Parathyroid adenoma (tissue), 2 donors: Measurements from ENCODE around the gene GTF2IRD1.
"Not testable (repeated sequence)": the region's sequence is repeated elsewhere in the genome, so short reads cannot be mapped to it uniquely, and the experiment has no call there.

Source experiments
- H2AFZ ChIP-seq: fragments of 300-600 bp; sonication (generic); one replicate; pipeline ENCODE4 v1.7.0; 2017; ENCODE audit warnings: antibody characterized with exemption, mild to moderate bottlenecking
- H3K27ac ChIP-seq: fragments of 300-600 bp; sonication (generic); one replicate; pipeline ENCODE4 v1.7.0; 2017
- H3K27me3 ChIP-seq: fragments of 300-600 bp; sonication (generic); one replicate; pipeline ENCODE4 v1.7.0; 2017; ENCODE audit warnings: low read length; ENCODE audit not compliant: control insufficient read depth, insufficient read depth
- H3K36me3 ChIP-seq: fragments of 300-600 bp; sonication (generic); one replicate; pipeline ENCODE4 v1.7.0; 2017; ENCODE audit warnings: low read length; ENCODE audit not compliant: control insufficient read depth, insufficient read depth
- H3K4me1 ChIP-seq: fragments of 300-600 bp; sonication (generic); one replicate; pipeline ENCODE4 v1.7.0; 2017; ENCODE audit warnings: control low read depth
- H3K4me2 ChIP-seq: fragments of 300-600 bp; sonication (generic); one replicate; pipeline ENCODE4 v1.7.0; 2017; ENCODE audit warnings: low read length
- H3K4me3 ChIP-seq: fragments of 300-600 bp; sonication (generic); one replicate; pipeline ENCODE4 v1.7.0; 2017; ENCODE audit warnings: low read depth, low read length
- H3K79me2 ChIP-seq: fragments of 300-600 bp; sonication (generic); one replicate; pipeline ENCODE4 v1.7.0; 2017; ENCODE audit warnings: control low read depth
- H3K9ac ChIP-seq: fragments of 300-600 bp; sonication (generic); one replicate; pipeline ENCODE4 v1.7.0; 2017; ENCODE audit warnings: mild to moderate bottlenecking
- H3K9me3 ChIP-seq: fragments of 300-600 bp; sonication (generic); one replicate; pipeline ENCODE4 v1.7.0; 2017; ENCODE audit warnings: low read length; ENCODE audit not compliant: control insufficient read depth
- CTCF ChIP-seq: fragments of 300-600 bp; sonication (generic); IDR thresholded peaks from one replicate; pipeline ENCODE4 v1.7.0; 2017; ENCODE audit warnings: antibody characterized with exemption, mild to moderate bottlenecking
- donor health status: primary hyperparathyroidism.

GTF2IRD1 gene

GRCh38 chr7:74526780-74527179 lies 73.1 kb downstream of the GTF2IRD1 start:
- no peak for TF ChIP-seq CTCF
- H3K4me1 ChIP-seq: no peaks in the 10 kb centered on the region

DNA sequence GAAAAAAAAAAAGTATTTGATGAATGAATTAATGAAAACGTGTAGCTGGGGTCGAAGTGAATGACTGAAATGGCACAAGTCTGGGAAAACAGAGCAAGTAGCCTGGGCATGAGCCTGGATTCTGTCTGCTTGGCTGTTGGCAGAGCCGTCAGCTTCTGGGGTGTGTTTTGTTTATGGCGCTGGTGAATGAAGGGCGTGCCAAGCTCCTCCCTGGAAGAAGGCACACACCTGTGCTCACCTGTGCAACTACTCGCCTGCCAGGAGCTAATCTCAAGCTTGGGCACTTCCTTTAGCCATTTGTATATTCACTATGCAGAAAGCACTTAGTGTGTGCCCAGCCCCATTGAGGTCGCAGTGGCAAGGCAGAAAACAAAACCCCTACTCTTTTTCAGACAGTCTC lies 74.1 kb downstream of the GTF2IRD1 start:
- Histone ChIP-seq H2AFZ (no peak overlapping the region), H3K27me3 (no peaks in the 10 kb centered on the region), H3K36me3 (no peaks in the 10 kb centered on the region), H3K79me2 (no peaks in the 10 kb centered on the region), H3K4me3 (no peak overlapping the region), H3K4me1 (no peaks in the 10 kb centered on the region), H3K4me2 (no peak overlapping the region), H3K9ac (no peak overlapping the region), H3K27ac (no peak overlapping the region), H3K9me3 (no peaks in the 10 kb centered on the region)
- no peak for TF ChIP-seq CTCF

More at GRCh38 chr7:74526780-74527179, 73.1 kb downstream of the GTF2IRD1 start:
- Histone ChIP-seq H3K4me3 (no peak overlapping the region), H3K27me3 (no peaks in the 10 kb centered on the region), H3K27ac (no peak overlapping the region), H2AFZ (no peak overlapping the region), H3K9ac (no peak overlapping the region), H3K9me3 (no peaks in the 10 kb centered on the region), H3K36me3 (no peaks in the 10 kb centered on the region), H3K79me2 (no peaks in the 10 kb centered on the region), H3K4me2 (no peak overlapping the region)

DNA sequence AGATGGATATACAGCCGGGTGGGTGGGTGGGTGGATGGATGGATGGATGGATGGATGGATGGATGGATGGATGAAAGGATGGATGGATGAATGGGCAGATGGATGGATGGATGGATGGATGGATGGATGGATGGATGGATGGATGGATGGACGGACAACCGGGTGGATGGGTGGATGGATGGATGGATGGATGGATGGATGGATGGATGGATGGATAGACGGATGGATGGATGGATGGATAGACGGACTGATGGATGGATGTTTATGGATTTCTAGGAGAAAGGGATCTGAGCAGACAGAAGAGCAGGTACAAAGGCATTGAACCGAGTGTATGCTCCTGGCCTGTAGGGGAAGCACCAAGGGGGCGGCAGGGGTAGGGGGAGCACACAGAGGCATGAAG lies 75.1 kb downstream of the GTF2IRD1 start:
- H3K79me2 ChIP-seq, H3K27ac ChIP-seq, H3K4me1 ChIP-seq, H3K4me2 ChIP-seq, H3K9me3 ChIP-seq, H3K4me3 ChIP-seq, H3K9ac ChIP-seq, H2AFZ ChIP-seq, H3K27me3 ChIP-seq, H3K36me3 ChIP-seq: not testable (repeated sequence)

DNA sequence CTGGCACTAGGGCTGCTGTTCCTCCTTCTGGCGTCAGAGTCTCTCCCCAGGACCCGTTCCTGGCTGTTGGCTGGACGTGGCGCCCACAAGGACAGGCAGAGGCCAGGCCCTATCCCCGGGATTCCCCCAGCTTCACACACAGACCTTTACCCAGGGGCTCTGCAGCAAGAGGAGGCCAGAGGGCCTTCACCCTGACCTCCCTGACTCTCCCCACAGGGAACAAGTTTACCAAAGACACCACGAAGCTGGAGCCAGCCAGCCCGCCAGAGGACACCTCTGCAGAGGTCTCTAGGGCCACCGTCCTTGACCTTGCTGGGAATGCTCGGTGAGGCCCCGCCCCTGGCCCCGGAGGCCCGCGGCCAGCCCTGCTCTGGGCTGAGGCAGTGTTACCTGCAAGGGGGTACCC lies 82.2 kb downstream of the GTF2IRD1 start:
- H3K79me2 ChIP-seq: no peaks in the 10 kb centered on the region
- H3K9me3 ChIP-seq: no peaks in the 10 kb centered on the region
- H3K27me3 ChIP-seq: no peaks in the 10 kb centered on the region
- TF ChIP-seq CTCF: no peak
- no peak overlapping the region for H3K4me3 ChIP-seq
- no peak overlapping the region for H2AFZ ChIP-seq
- H3K4me1 ChIP-seq: peaks cover 6% of the 10 kb centered on the region
- no peak overlapping the region for H3K9ac ChIP-seq
- no peak overlapping the region for H3K4me2 ChIP-seq
- no peak overlapping the region for H3K27ac ChIP-seq
- H3K36me3 ChIP-seq: no peaks in the 10 kb centered on the region

DNA sequence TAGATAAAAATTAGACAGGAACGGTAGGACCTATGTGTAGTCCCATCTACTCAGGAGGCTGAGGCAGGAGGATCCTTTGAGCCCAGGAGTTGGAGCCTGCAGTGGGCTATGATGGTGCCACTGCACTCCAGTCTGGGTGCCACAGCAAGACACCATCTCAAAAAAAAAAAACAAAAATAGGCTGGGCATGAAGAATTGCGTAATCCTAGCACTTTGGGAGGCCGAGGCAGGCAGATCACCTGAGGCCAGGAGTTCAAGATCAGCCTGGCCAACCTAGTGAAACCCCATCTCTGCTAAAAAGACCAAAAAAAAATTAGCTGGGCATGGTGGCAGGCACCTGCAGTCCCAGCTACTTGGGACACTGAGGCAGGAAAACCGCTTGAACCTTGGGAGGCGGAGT lies 88.2 kb downstream of the GTF2IRD1 start:
- H3K4me3 ChIP-seq, H3K36me3 ChIP-seq, H2AFZ ChIP-seq, H3K27me3 ChIP-seq, H3K4me2 ChIP-seq, H3K27ac ChIP-seq, H3K9ac ChIP-seq, H3K9me3 ChIP-seq, H3K4me1 ChIP-seq, H3K79me2 ChIP-seq: not testable (repeated sequence)

DNA sequence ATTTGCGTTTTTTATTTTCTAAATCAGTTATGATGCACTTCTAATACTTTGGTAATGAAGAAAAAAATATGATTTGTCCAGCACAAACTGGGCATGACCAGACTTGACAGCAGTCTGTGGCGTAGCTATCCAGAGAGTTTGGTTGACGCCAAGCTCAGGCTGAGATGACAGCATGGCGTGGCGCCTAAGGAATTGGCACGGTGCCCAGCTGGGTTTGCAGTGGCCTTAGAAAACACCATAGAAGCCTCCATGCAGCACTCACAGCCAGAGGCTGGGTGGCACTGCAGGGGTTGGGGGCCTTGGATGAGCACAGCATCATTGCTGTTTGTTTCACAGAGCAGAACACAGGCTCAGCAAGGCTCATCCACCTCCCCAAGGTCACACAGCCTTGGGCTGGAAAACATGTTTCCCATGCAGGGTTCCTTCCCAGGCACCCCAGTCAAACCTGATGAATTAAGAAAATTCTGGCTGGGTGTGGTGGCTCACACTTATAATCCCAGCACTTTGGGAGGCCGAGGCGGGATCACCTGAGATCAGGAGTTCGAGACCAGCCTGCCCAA lies 88.9 kb downstream of the GTF2IRD1 start:
- Histone ChIP-seq H3K4me1 (peaks cover 8% of the 10 kb centered on the region), H2AFZ (no peak overlapping the region), H3K79me2 (no peaks in the 10 kb centered on the region), H3K4me2 (no peak overlapping the region), H3K27ac (no peak overlapping the region), H3K9ac (no peak overlapping the region), H3K27me3 (no peaks in the 10 kb centered on the region), H3K36me3 (no peaks in the 10 kb centered on the region), H3K9me3 (no peaks in the 10 kb centered on the region), H3K4me3 (no peak overlapping the region)
- TF ChIP-seq CTCF: no peak
